Adrenal gland (tissue), 12 donors: ENCODE results near the gene DNM1. TPM values are rescaled to one million over a fixed set of nuclear protein-coding genes. Genes with fewer than 3 reads are reported as not detected.
A peak's percentile ranks its signal among the peaks of the same experiment; 100 is the strongest.

Experiments used
- DNase-seq, 7 donors: peaks; one replicate each; pipeline ENCODE4 v3.0.0-alpha.2; 2019 to 2020
- H3K27ac ChIP-seq, 5 donors: fragments of 200-600 bp; sonication (generic) in 4 of 5; 1 replicate in 3 of 5; 2 replicates in 2 of 5; pipeline versions ENCODE4 v1.5.1 to v1.8.0; 2016 to 2020; ENCODE audit warnings: mild to moderate bottlenecking in 1 of 5
- H3K27me3 ChIP-seq: fragments of 200-600 bp; 2 replicates; pipeline ENCODE4 v1.8.0; 2021
- H3K36me3 ChIP-seq, 2 donors: fragments of 200-600 bp; replicated peaks in 1 of 2; 1 replicate in 1 of 2; 2 replicates in 1 of 2; pipeline versions ENCODE4 v1.5.1 to v1.8.0; 2018 to 2022
- H3K4me1 ChIP-seq, 2 donors: fragments of 200-600 bp; replicated peaks in 1 of 2; 1 replicate in 1 of 2; 2 replicates in 1 of 2; pipeline versions ENCODE4 v1.5.1 to v1.8.0; 2018 to 2021
- H3K4me3 ChIP-seq, 4 donors: fragments of 200-600 bp; sonication (generic) in 3 of 4; one replicate each; pipeline ENCODE4 v1.5.1; 2016 to 2018
- H3K9me3 ChIP-seq, 3 donors: fragments of 200-600 bp; sonication (generic) in 1 of 3; replicated peaks in 1 of 3; 1 replicate in 2 of 3; 2 replicates in 1 of 3; pipeline versions ENCODE4 v1.5.1 to v1.8.0; 2016 to 2021
- CTCF ChIP-seq, 6 experiments: fragments of 450-650 bp in 4 of 6; fragments of 200-600 bp in 2 of 6; sonication (generic) in 1 of 6; IDR thresholded peaks; 1 replicate in 5 of 6; 2 replicates in 1 of 6; pipeline versions ENCODE4 v1.5.1 to v1.8.0; 2016 to 2021; ENCODE audit warnings: antibody characterized with exemption in 6 of 6, mild to moderate bottlenecking in 2 of 6, moderate library complexity in 1 of 6
- POLR2A ChIP-seq, 2 donors: fragments of 450-650 bp; IDR thresholded peaks; one replicate each; pipeline ENCODE4 v1.6.1; 2017; ENCODE audit warnings: antibody characterized with exemption in 2 of 2, mild to moderate bottlenecking in 2 of 2, moderate library complexity in 1 of 2
- WGBS, 4 donors: extraction: QIAGEN DNeasy Blood & Tissue Kit in 2 of 4; methylation state at CpG; one replicate each; pipeline versions ENCODE4 v1.1.5 to v1.1.7; 2013 to 2017; 5-methylcytosine and 5-hydroxymethylcytosine counted together
- intact Hi-C, 2 donors: fragments of 100-400 bp; cut with DNase I; formaldehyde crosslinking; loops; one replicate each; pipeline versions ENCODE4 v1.14.1 to v1.15.0; 2022 to 2023
- polyA plus RNA-seq, 3 donors: library from polyadenylated mRNA; stranded (reverse); fragments of 200-250 nt in 2 of 3; fragments of 350-450 nt in 1 of 3; fragmentation: Illumina TruSeq in 1 of 3; extraction: RNeasy Lipid Tissue Mini Kit (QIAGEN cat#74804) in 1 of 3; gene quantifications; one replicate each; pipeline ENCODE4 v1.2.3, GENCODE V29; 2013 to 2014
- total RNA-seq, 9 donors: library from RNA; depleted of rRNA in 4 of 9; stranded (reverse); fragments of >200 nt in 4 of 9; fragments of 120-200 nt in 1 of 9; fragmentation: NEBNext Ultra II Directional in 1 of 9; extraction: Animal tissue kit (Norgen Biotek cat#: 25700) in 1 of 9; gene quantifications; one replicate each; pipeline versions ENCODE4 v1.1.0 to v1.2.4, GENCODE V29; 2013 to 2023
- donor health status: healthy with polysubstance abuse.
- donor health status: Bipolar disorder and iron deficiency.
- donor health status: DM: yes; HTN: yes; CAD: no.
- donor health status: DM: no; HTN: no; CAD: no.
- donor health status: DM: no; HTN: no; CAD: no.
- donor health status: DM: yes; HTN: yes; CAD: no.

DNM1 gene
- total and polyA plus RNA-seq, 12 donors, result 2.4 to 44.3 (median 12.2) TPM

DNA sequence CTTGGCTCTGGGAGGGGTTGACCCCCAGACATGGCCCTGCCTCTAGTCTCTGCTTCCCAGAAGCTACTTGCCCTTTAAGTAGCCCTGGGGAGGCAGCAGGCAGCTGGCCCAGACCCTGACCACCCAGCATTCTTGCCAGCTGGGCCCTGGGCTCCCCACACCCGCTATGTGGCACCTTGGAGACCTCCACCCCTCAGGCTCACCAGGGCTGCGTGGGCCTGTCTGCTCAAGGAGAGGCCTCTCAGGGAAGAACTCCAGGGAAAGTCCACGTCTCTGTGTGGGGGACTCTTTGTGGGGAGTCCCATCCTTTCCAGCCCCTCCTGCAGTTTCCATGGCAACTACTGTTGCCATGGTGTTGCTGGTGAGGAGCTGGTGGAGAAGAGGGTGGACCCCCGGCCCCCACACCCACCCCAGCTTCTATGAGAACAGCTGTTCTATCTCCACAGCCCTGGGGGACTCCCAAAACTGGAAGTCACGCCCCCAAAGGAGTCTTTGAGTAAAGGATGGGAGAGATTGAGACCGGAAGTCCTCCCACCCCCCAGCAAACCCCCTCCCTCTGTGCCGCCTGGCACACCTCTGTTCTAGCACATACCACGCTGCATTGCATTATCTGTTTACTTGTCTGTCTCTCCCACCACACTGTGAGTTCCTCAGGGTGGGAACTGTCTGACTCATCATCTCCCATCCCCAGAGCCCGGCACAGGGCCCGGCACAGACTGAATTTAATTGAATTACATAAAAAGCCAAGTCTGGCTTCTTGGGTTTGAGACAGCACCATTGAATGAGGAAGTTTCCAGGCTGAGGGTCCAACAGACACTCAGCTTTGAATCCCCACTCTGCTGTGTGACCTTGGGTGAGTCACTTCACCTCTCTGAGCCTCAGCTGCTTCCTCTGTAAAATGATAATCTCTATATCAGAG is 12.6 kb downstream of the DNM1 start:
- H3K27ac ChIP-seq, result no peak overlapping the region
- DNase-seq, result no peak
- intact Hi-C loops, result no loop called here

DNA sequence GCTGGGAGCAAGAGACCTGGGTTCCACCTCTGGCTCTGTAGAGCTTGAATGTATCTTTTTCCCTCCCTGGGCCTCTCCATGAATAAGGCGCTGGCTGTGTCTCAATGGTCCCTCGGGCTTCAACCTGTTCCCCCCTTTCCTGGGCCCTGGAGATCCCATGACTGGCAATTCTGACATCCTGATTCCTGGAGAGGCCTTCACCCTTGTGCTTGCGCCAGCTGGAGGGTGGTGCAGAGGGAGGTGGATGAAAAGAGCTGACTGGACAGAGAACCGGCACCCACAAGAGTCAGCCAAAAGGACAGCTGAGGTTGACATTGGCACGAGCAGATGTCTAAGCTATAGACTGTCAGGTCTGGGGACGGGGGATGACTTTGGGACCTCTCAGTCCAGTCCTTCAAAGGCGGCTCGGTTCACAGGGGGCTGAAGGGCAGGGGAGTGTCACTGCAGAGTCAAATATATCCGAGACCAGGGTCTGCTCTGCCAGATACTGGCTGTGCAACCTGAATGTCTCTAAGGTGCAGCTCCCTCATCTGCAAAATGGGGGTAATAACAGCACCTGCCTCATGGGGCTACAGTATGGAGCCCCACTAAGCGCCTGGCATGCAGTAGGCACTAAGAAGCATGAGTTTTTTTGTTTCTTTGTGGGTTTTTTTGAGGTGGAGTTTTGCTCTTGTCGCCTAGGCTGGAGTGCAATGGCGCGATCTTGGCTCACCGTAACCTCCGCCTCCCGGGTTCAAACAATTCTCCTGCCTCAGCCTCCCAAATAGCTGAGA is 13.8 kb downstream of the DNM1 start:
- peaks cover 0 to 20% of the 10 kb centered on the region in 2 donors for H3K4me1 ChIP-seq
- H3K9me3 ChIP-seq, result no peaks in the 10 kb centered on the region
- DNase-seq, result no peak
- H3K27ac ChIP-seq, result no peak overlapping the region
- H3K36me3 ChIP-seq, result no peaks in the 10 kb centered on the region
- intact Hi-C loops, result no loop called here
- H3K27me3 ChIP-seq, result no peaks in the 10 kb centered on the region
- TF ChIP-seq CTCF (IDR thresholded peaks at IDR 0.05), result no peak
- TF ChIP-seq POLR2A (IDR thresholded peaks at IDR 0.05), result no peak
- H3K4me3 ChIP-seq, result no peak overlapping the region
- WGBS, 4 donors, result 77 to 86% (median 83%) methylated on average over 13 to 16 of the region's 16 CpGs

More for the DNA sequence above, 12.6 kb downstream of the DNM1 start:
- no peak for TF ChIP-seq POLR2A (IDR thresholded peaks at IDR 0.05)
- TF ChIP-seq CTCF (IDR thresholded peaks at IDR 0.05), result no peak
- Histone ChIP-seq H3K36me3 (no peaks in the 10 kb centered on the region), H3K4me3 (no peak overlapping the region), H3K4me1 (peaks cover 0 to 20% of the 10 kb centered on the region in 2 donors), H3K9me3 (no peaks in the 10 kb centered on the region), H3K27me3 (no peaks in the 10 kb centered on the region)
- WGBS, 4 donors, result 59 to 72% (median 71%) methylated on average over 8 to 10 of the region's 10 CpGs

GRCh38 chr9:128218172-128218517 is 15.0 kb downstream of the DNM1 start:
- intact Hi-C loops, result no loop called here
- TF ChIP-seq POLR2A (IDR thresholded peaks at IDR 0.05) (no peak), CTCF (IDR thresholded peaks at IDR 0.05) (no peak)
- peak overlapping the region in 3 of 5 donors; percentile 3 to 61 (median 54) for H3K27ac ChIP-seq
- no peaks in the 10 kb centered on the region for H3K36me3 ChIP-seq
- peaks cover 0 to 20% of the 10 kb centered on the region in 2 donors for H3K4me1 ChIP-seq
- no peaks in the 10 kb centered on the region for H3K9me3 ChIP-seq
- no peaks in the 10 kb centered on the region for H3K27me3 ChIP-seq
- H3K4me3 ChIP-seq, result peak overlapping the region in 1 of 4 donors; percentile 34
- peak in 1 of 7 donors; percentile 30 for DNase-seq
- 54 to 74% (median 61%) methylated on average over 10 to 11 of the region's 11 CpGs for WGBS, 4 donors
